HepG2 (cell line): Measurements from ENCODE around the gene AFF4. TPM values are rescaled to one million over a fixed set of nuclear protein-coding genes. Genes with fewer than 3 reads are reported as not detected.

ENCODE experiments used
- CEBPB ChIP-seq: IDR thresholded peaks from 2 replicates; pipeline ENCODE4 v1.6.1; 2011; ENCODE audit warnings: low read depth, low read length, improper control_type of control experiment, borderline replicate concordance
- DNMT1 ChIP-seq: sonication (generic); formaldehyde crosslinking; IDR thresholded peaks from 2 replicates; pipeline ENCODE4 v1.5.1; 2020; ENCODE audit warnings: mild to moderate bottlenecking, missing genetic modification reagents
- ELF3 ChIP-seq: IDR thresholded peaks from 2 replicates; pipeline ENCODE4 v1.6.1; 2016; ENCODE audit warnings: missing genetic modification reagents, missing compliant biosample characterization
- FOSL1 ChIP-seq: sonication (generic); formaldehyde crosslinking; IDR thresholded peaks from 2 replicates; pipeline ENCODE4 v1.9.0; 2021; ENCODE audit warnings: missing genetic modification reagents, borderline replicate concordance
- GTF3A ChIP-seq: sonication (generic); formaldehyde crosslinking; conservative IDR thresholded peaks from 2 replicates; pipeline ENCODE4 v1.4.0; 2020; ENCODE audit warnings: mild to moderate bottlenecking, missing genetic modification reagents
- HIVEP1 ChIP-seq: sonication (generic); formaldehyde crosslinking; IDR thresholded peaks from 2 replicates; pipeline ENCODE4 v1.4.0; 2020; ENCODE audit warnings: mild to moderate bottlenecking, missing genetic modification reagents
- KDM2A ChIP-seq: sonication (generic); formaldehyde crosslinking; IDR thresholded peaks from 2 replicates; pipeline ENCODE4 v1.4.0; 2020; ENCODE audit warnings: low read depth, missing genetic modification reagents, borderline replicate concordance
- MBNL3 ChIP-seq: fragments of 250-450 bp; sonication (Bioruptor Pico); conservative IDR thresholded peaks from 2 replicates; pipeline ENCODE4 v1.8.0; 2022; ENCODE audit warnings: mild to moderate bottlenecking, inconsistent platforms
- NFYB ChIP-seq: sonication (generic); formaldehyde crosslinking; IDR thresholded peaks from 2 replicates; pipeline ENCODE4 v1.4.0; 2020; ENCODE audit warnings: missing genetic modification reagents
- PPARG ChIP-seq: conservative IDR thresholded peaks from 2 replicates; pipeline ENCODE4 v1.6.1; 2016; ENCODE audit warnings: missing biosample characterization, missing genetic modification reagents
- PRPF4 ChIP-seq: fragments of 200-400 bp; formaldehyde crosslinking; IDR thresholded peaks from 2 replicates; pipeline ENCODE4 v1.6.1; 2016; ENCODE audit warnings: low read length, low read depth; ENCODE audit not compliant: poor library complexity, severe bottlenecking
- SIN3B ChIP-seq: fragments of 150-350 bp; IDR thresholded peaks from 2 replicates; pipeline ENCODE4 v1.6.1; 2014; ENCODE audit warnings: low read length
- SP5 ChIP-seq: IDR thresholded peaks from 2 replicates; pipeline ENCODE4 v1.6.1; 2016; ENCODE audit warnings: low read depth, borderline replicate concordance
- TSC22D2 ChIP-seq: sonication (generic); formaldehyde crosslinking; IDR thresholded peaks from 2 replicates; pipeline ENCODE4 v1.5.1; 2020; ENCODE audit warnings: missing genetic modification reagents, mild to moderate bottlenecking, borderline replicate concordance
- ZNF10 ChIP-seq: sonication (generic); formaldehyde crosslinking; IDR thresholded peaks from 2 replicates; pipeline ENCODE4 v1.4.0; 2020; ENCODE audit warnings: mild to moderate bottlenecking, low read depth, missing genetic modification reagents, borderline replicate concordance
- ZNF138 ChIP-seq: sonication (generic); formaldehyde crosslinking; IDR thresholded peaks from 2 replicates; pipeline ENCODE4 v1.5.0; 2020; ENCODE audit warnings: mild to moderate bottlenecking, low read depth, missing genetic modification reagents
- ZNF33A ChIP-seq: sonication (generic); formaldehyde crosslinking; IDR thresholded peaks from 2 replicates; pipeline ENCODE4 v1.5.1; 2020; ENCODE audit warnings: missing genetic modification reagents, mild to moderate bottlenecking, moderate library complexity, borderline replicate concordance
- ZNF569 ChIP-seq: sonication (generic); formaldehyde crosslinking; IDR thresholded peaks from 2 replicates; pipeline ENCODE4 v1.5.0; 2020; ENCODE audit warnings: mild to moderate bottlenecking, missing genetic modification reagents, moderate library complexity, borderline replicate concordance
- ZNF747 ChIP-seq: sonication (generic); formaldehyde crosslinking; IDR thresholded peaks from 2 replicates; pipeline ENCODE4 v1.8.1; 2023; ENCODE audit warnings: missing genetic modification reagents, mild to moderate bottlenecking, borderline replicate concordance
- ZSCAN29 ChIP-seq: sonication (generic); formaldehyde crosslinking; conservative IDR thresholded peaks from 2 replicates; pipeline ENCODE4 v1.4.0; 2020; ENCODE audit warnings: mild to moderate bottlenecking, missing genetic modification reagents
- polyA plus RNA-seq, 8 experiments: library from polyadenylated mRNA; depleted of rRNA in 3 of 8; stranded (reverse) in 7 of 8; unstranded in 1 of 8; fragments of >200 nt; fragmentation: Illumina TruSeq in 4 of 8; extraction: Trizol in 4 of 8; gene quantifications; 2 replicates each; pipeline versions ENCODE4 v1.2.1 to v1.2.3, GENCODE V29; 2011 to 2016; ENCODE audit warnings: low read depth in 4 of 8, missing spikeins in 1 of 8, mixed read lengths in 1 of 8; ENCODE audit not compliant: insufficient read depth in 1 of 8
- total RNA-seq, 5 experiments: library from RNA; depleted of rRNA; stranded (reverse); fragments of >200 nt; fragmentation: Illumina TruSeq; extraction: Trizol; gene quantifications; 2 replicates each; pipeline ENCODE4 v1.2.3, GENCODE V29; 2016; ENCODE audit warnings: low read depth in 1 of 5
- TF ChIP-seq, protein P1 (sequence below): sonication (generic); formaldehyde crosslinking; IDR thresholded peaks from 2 replicates; pipeline ENCODE4 v1.4.0; 2020; ENCODE audit warnings: missing genetic modification reagents
- TF ChIP-seq, protein P2 (sequence below): fragments of 450-650 bp; IDR thresholded peaks from 2 replicates; pipeline ENCODE4 v1.6.1; 2016
- TF ChIP-seq, protein P3 (sequence below): sonication (generic); formaldehyde crosslinking; IDR thresholded peaks from 2 replicates; pipeline ENCODE4 v1.4.0; 2020; ENCODE audit warnings: missing genetic modification reagents
- TF ChIP-seq, protein P4 (sequence below): sonication (generic); formaldehyde crosslinking; IDR thresholded peaks from 2 replicates; pipeline ENCODE4 v1.4.0; 2020; ENCODE audit warnings: missing genetic modification reagents, borderline replicate concordance

The AFF4 gene
- total and polyA plus RNA-seq, 2 of the 13 experiments (the other 11 are each of a cell fraction or from before 2014, with no cell fraction given), result 22.1 to 25.5 TPM

DNA sequence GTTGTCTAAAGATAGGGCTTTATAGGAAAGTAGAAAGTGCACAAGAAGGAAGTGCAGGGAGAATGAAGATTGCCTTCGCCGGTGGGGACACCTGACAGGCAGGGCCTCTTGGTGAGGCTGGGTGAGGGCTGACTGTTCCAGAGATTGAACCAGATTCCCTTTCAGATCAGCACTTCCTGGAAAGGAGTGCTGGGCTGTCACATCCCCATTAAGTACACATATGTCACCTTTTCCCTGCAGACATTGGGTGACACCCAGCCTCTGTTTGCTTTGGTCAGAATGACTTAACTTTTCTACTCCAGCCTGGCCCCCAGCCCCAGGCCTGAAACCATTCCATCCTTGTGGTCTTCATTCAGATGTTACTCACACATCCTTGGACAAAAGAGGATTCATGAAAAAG, 125.6 kb downstream of the AFF4 start (continued):
- peak; percentile 98 for TF ChIP-seq ELF3 (CRISPR knock-in tag)
- no peak for TF ChIP-seq DNMT1 (CRISPR knock-in tag)
- TF ChIP-seq SIN3B, result no peak
- no peak; the same call in 1 of the 2 replicates for TF ChIP-seq ZNF747 (CRISPR knock-in tag)
- no peak for TF ChIP-seq TSC22D2
- no peak for TF ChIP-seq PRPF4
- peak; percentile 49 for TF ChIP-seq HIVEP1 (CRISPR knock-in tag)
- no peak for TF ChIP-seq GTF3A (CRISPR knock-in tag)
- TF ChIP-seq, protein P1, sequence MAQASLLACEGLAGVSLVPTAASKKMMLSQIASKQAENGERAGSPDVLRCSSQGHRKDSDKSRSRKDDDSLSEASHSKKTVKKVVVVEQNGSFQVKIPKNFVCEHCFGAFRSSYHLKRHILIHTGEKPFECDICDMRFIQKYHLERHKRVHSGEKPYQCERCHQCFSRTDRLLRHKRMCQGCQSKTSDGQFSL, result no peak
- no peak for TF ChIP-seq MBNL3 (CRISPR knock-in tag)
- TF ChIP-seq, protein P2, sequence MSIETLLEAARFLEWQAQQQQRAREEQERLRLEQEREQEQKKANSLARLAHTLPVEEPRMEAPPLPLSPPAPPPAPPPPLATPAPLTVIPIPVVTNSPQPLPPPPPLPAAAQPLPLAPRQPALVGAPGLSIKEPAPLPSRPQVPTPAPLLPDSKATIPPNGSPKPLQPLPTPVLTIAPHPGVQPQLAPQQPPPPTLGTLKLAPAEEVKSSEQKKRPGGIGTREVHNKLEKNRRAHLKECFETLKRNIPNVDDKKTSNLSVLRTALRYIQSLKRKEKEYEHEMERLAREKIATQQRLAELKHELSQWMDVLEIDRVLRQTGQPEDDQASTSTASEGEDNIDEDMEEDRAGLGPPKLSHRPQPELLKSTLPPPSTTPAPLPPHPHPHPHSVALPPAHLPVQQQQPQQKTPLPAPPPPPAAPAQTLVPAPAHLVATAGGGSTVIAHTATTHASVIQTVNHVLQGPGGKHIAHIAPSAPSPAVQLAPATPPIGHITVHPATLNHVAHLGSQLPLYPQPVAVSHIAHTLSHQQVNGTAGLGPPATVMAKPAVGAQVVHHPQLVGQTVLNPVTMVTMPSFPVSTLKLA, result no peak
- no peak for TF ChIP-seq ZSCAN29 (CRISPR knock-in tag)
- TF ChIP-seq, protein P3, sequence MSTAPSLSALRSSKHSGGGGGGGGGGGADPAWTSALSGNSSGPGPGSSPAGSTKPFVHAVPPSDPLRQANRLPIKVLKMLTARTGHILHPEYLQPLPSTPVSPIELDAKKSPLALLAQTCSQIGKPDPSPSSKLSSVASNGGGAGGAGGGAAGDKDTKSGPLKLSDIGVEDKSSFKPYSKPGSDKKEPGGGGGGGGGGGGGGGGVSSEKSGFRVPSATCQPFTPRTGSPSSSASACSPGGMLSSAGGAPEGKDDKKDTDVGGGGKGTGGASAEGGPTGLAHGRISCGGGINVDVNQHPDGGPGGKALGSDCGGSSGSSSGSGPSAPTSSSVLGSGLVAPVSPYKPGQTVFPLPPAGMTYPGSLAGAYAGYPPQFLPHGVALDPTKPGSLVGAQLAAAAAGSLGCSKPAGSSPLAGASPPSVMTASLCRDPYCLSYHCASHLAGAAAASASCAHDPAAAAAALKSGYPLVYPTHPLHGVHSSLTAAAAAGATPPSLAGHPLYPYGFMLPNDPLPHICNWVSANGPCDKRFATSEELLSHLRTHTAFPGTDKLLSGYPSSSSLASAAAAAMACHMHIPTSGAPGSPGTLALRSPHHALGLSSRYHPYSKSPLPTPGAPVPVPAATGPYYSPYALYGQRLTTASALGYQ (CRISPR knock-in tag), result peak; percentile 55; the same call in 1 of the 2 replicates
- TF ChIP-seq PPARG (CRISPR knock-in tag), result peak; percentile 98
- TF ChIP-seq NFYB, result no peak
- TF ChIP-seq ZNF33A (CRISPR knock-in tag), result no peak
- TF ChIP-seq KDM2A (CRISPR knock-in tag), result peak; percentile 55; the same call in 1 of the 2 replicates
- TF ChIP-seq, protein P4, sequence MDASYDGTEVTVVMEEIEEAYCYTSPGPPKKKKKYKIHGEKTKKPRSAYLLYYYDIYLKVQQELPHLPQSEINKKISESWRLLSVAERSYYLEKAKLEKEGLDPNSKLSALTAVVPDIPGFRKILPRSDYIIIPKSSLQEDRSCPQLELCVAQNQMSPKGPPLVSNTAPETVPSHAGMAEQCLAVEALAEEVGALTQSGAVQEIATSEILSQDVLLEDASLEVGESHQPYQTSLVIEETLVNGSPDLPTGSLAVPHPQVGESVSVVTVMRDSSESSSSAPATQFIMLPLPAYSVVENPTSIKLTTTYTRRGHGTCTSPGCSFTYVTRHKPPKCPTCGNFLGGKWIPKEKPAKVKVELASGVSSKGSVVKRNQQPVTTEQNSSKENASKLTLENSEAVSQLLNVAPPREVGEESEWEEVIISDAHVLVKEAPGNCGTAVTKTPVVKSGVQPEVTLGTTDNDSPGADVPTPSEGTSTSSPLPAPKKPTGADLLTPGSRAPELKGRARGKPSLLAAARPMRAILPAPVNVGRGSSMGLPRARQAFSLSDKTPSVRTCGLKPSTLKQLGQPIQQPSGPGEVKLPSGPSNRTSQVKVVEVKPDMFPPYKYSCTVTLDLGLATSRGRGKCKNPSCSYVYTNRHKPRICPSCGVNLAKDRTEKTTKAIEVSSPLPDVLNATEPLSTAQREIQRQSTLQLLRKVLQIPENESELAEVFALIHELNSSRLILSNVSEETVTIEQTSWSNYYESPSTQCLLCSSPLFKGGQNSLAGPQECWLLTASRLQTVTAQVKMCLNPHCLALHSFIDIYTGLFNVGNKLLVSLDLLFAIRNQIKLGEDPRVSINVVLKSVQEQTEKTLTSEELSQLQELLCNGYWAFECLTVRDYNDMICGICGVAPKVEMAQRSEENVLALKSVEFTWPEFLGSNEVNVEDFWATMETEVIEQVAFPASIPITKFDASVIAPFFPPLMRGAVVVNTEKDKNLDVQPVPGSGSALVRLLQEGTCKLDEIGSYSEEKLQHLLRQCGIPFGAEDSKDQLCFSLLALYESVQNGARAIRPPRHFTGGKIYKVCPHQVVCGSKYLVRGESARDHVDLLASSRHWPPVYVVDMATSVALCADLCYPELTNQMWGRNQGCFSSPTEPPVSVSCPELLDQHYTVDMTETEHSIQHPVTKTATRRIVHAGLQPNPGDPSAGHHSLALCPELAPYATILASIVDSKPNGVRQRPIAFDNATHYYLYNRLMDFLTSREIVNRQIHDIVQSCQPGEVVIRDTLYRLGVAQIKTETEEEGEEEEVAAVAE, result no peak
- no peak for TF ChIP-seq ZNF569 (CRISPR knock-in tag)
- peak; percentile 25; the same call in 1 of the 2 replicates for TF ChIP-seq SP5 (CRISPR knock-in tag)
- no peak for TF ChIP-seq CEBPB
- TF ChIP-seq ZNF10 (CRISPR knock-in tag), result no peak
- no peak for TF ChIP-seq ZNF138 (CRISPR knock-in tag)
- TF ChIP-seq FOSL1 (CRISPR knock-in tag), result no peak
